HG03378 (cell line): ENCODE measurements around the gene ICAM1.
"Not testable (repeated sequence)": the region's sequence is repeated elsewhere in the genome, so short reads cannot be mapped to it uniquely, and the experiment has no call there.

ENCODE experiments used
- ATAC-seq: cut with Tn5 transposase; IDR thresholded peaks from one replicate; pipeline ENCODE4 v1.9.1; 2021; ENCODE audit warnings: mild to moderate bottlenecking, moderate library complexity; ENCODE audit not compliant: unreplicated experiment

The ICAM1 gene

GRCh38 chr19:10274589-10274988 lies 3.7 kb downstream of the ICAM1 start:
- no peak for ATAC-seq

- no peak for ATAC-seq
Observed at GRCh38 chr19:10277795-10278589, 7.1 kb downstream of the ICAM1 start.

GRCh38 chr19:10278935-10279334 lies 8.0 kb downstream of the ICAM1 start:
- ATAC-seq = no peak

GRCh38 chr19:10279737-10280442 lies 9.0 kb downstream of the ICAM1 start:
- ATAC-seq = no peak

- not testable (repeated sequence) for ATAC-seq
Observed at GRCh38 chr19:10282043-10282442, 11.1 kb downstream of the ICAM1 start.

GRCh38 chr19:10283301-10284064 lies 12.6 kb downstream of the ICAM1 start:
- ATAC-seq = no peak

- no peak for ATAC-seq
Observed at GRCh38 chr19:10284065-10284959, 13.4 kb downstream of the ICAM1 start.

GRCh38 chr19:10284960-10285278 lies 14.0 kb downstream of the ICAM1 start:
- ATAC-seq = no peak

GRCh38 chr19:10285393-10285792 lies 14.5 kb downstream of the ICAM1 start:
- no peak for ATAC-seq

- ATAC-seq = no peak
Observed at GRCh38 chr19:10286803-10287737, 16.1 kb downstream of the ICAM1 start, which contains the start of gene ICAM4. ICAM4 (plus strand) TSS chr19:10286955; CDS start chr19:10287013, 58 bp downstream.

- no peak for ATAC-seq
Observed at GRCh38 chr19:10288662-10289166, 17.8 kb downstream of the ICAM1 start.

GRCh38 chr19:10289167-10289835 lies 18.4 kb downstream of the ICAM1 start:
- ATAC-seq = no peak

GRCh38 chr19:10289836-10290356 lies 19.0 kb downstream of the ICAM1 start, which contains the start of gene ICAM5:
ICAM5 (plus strand) TSS chr19:10289952; CDS start chr19:10290044, 92 bp downstream.
- no peak for ATAC-seq

GRCh38 chr19:10290357-10290875 lies 19.5 kb downstream of the ICAM1 start:
- no peak for ATAC-seq

- no peak for ATAC-seq
Observed at GRCh38 chr19:10290876-10291553, 20.1 kb downstream of the ICAM1 start.

- no peak for ATAC-seq
Observed at GRCh38 chr19:10291554-10292205, 20.8 kb downstream of the ICAM1 start.

GRCh38 chr19:10292206-10292788 lies 21.4 kb downstream of the ICAM1 start:
- ATAC-seq = no peak
